ENCODE results near the gene ALPI.

- no peak for TF ChIP-seq CTCF (conservative IDR thresholded peaks at IDR 0.05; ENCODE audit: low read length)
- no peak for TF ChIP-seq EZH2phosphoT487 (IDR thresholded peaks at IDR 0.05; ENCODE audit: borderline replicate concordance, low read depth, low read length)
Observed at GRCh38 chr2:232480201-232481190, 24.5 kb downstream of the ALPI start.

Data from OCI-LY7 (cell line).